Fibroblast of lung (primary cell): ENCODE measurements around the gene SCN8A.

ENCODE experiments used
- EZH2 ChIP-seq: IDR thresholded peaks from 2 replicates; pipeline ENCODE4 v1.5.1; 2012; ENCODE audit warnings: low read length, control low read depth, mild to moderate bottlenecking; ENCODE audit errors: missing control alignments
- TF ChIP-seq, protein P1 (sequence below), 2 donors: IDR thresholded peaks in 1 of 2; conservative IDR thresholded peaks in 1 of 2; 1 replicate in 1 of 2; 2 replicates in 1 of 2; pipeline ENCODE4 v1.5.1; 2011 to 2012; ENCODE audit warnings: low read length in 2 of 2, control low read depth in 1 of 2, inconsistent platforms in 1 of 2, low read depth in 1 of 2, mild to moderate bottlenecking in 1 of 2

DNA sequence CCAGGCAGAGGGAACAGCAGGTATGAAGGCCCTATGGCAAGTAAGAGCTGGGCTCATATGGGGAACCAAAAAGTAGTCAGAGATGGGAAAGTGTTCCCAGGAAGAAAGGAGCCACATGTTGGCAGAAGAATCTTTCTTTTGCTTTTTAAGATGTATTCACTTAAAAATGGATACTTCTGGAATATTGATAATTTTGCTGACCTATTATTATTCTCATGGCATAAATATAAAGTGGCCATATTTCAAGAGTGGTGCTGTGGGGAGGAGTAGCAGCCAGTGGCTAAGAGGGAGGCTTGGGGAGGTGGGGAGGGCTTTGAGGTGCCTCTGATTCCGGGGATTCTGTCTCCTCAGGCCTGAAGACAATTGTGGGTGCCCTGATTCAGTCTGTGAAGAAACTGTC lies 108.2 kb downstream of the SCN8A start:
- TF ChIP-seq, protein P1, sequence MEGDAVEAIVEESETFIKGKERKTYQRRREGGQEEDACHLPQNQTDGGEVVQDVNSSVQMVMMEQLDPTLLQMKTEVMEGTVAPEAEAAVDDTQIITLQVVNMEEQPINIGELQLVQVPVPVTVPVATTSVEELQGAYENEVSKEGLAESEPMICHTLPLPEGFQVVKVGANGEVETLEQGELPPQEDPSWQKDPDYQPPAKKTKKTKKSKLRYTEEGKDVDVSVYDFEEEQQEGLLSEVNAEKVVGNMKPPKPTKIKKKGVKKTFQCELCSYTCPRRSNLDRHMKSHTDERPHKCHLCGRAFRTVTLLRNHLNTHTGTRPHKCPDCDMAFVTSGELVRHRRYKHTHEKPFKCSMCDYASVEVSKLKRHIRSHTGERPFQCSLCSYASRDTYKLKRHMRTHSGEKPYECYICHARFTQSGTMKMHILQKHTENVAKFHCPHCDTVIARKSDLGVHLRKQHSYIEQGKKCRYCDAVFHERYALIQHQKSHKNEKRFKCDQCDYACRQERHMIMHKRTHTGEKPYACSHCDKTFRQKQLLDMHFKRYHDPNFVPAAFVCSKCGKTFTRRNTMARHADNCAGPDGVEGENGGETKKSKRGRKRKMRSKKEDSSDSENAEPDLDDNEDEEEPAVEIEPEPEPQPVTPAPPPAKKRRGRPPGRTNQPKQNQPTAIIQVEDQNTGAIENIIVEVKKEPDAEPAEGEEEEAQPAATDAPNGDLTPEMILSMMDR (conservative IDR thresholded peaks at IDR 0.05 in 1 of 2, IDR thresholded peaks at IDR 0.05 in 1 of 2; ENCODE audit: low read depth in 1 of 2, low read length in 2 of 2), result no peak
- no peak for TF ChIP-seq EZH2
